Large intestine (tissue), 3 donors: ENCODE results near the gene ARHGEF25. TPM values are rescaled to one million over a fixed set of nuclear protein-coding genes. Genes with fewer than 3 reads are reported as not detected.
A peak's percentile ranks its signal among the peaks of the same experiment; 100 is the strongest.

Experiments used
- DNase-seq, 2 donors: peaks; one replicate each; pipeline versions ENCODE4 v3.0.0 to v3.0.0-alpha.2; 2013
- H3K27ac ChIP-seq: one replicate; pipeline ENCODE4 v1.5.1; 2013; ENCODE audit warnings: low read length
- H3K27me3 ChIP-seq: 2 replicates; pipeline ENCODE4 v1.6.1; 2013; ENCODE audit warnings: low read length; ENCODE audit not compliant: control insufficient read depth, insufficient read depth
- H3K36me3 ChIP-seq: 2 replicates; pipeline ENCODE4 v1.6.1; 2013; ENCODE audit warnings: low read length; ENCODE audit not compliant: control insufficient read depth, insufficient read depth
- H3K4me1 ChIP-seq: one replicate; pipeline ENCODE4 v1.6.1; 2013; ENCODE audit warnings: low read length; ENCODE audit not compliant: control insufficient read depth, insufficient read depth
- H3K4me3 ChIP-seq: one replicate; pipeline ENCODE4 v1.5.1; 2013; ENCODE audit warnings: low read length
- H3K9me3 ChIP-seq: one replicate; pipeline ENCODE4 v1.6.1; 2013; ENCODE audit warnings: mild to moderate bottlenecking, low read depth, low read length, moderate library complexity; ENCODE audit not compliant: control insufficient read depth
- WGBS: methylation state at CpG from one replicate; pipeline ENCODE4 v1.1.5; 2013; ENCODE audit warnings: low lambda C conversion rate; ENCODE audit not compliant: insufficient coverage; 5-methylcytosine and 5-hydroxymethylcytosine counted together
- polyA plus RNA-seq: library from polyadenylated mRNA; unstranded; fragments of 120-200 nt; gene quantifications from one replicate; pipeline ENCODE4 v1.2.1, GENCODE V29; 2013

The ARHGEF25 gene
- polyA plus RNA-seq, 1 donor, result 17.8 TPM

GRCh38 chr12:57602544-57602943, 8.7 kb upstream of the ARHGEF25 start:
- Histone ChIP-seq H3K4me3 (no peak overlapping the region), H3K4me1 (peaks cover 16% of the 10 kb centered on the region), H3K27ac (no peak overlapping the region), H3K9me3 (no peaks in the 10 kb centered on the region), H3K36me3 (peaks cover 33% of the 10 kb centered on the region), H3K27me3 (peaks cover 9% of the 10 kb centered on the region)
- DNase-seq, result no peak

DNA sequence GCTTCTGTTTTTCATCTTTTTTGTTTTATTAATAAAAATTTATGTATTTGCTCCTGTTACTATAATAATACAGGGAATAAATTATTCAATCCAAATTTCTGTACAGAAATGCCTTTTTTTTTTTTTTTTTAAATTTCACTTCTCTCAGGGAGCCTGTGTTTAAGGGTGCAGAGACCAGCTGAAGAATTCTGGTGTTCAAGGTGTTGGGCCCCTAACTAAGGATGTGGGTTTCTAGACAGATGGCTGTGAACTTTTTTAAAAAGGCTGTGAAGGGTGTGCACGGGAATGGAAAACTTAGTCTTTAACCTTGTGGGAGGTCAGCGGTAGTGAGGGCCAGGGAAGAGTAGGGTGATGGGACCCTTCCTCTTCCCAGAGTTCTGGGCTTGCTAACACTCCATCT, 7.9 kb upstream of the ARHGEF25 start:
- Histone ChIP-seq H3K9me3 (no peaks in the 10 kb centered on the region), H3K4me1 (peaks cover 16% of the 10 kb centered on the region), H3K4me3 (no peak overlapping the region), H3K27ac (peak overlapping the region; percentile 2), H3K36me3 (peaks cover 30% of the 10 kb centered on the region), H3K27me3 (peaks cover 9% of the 10 kb centered on the region)
- DNase-seq, result no peak
- no CpG with 5 or more reads among the region's 2 CpGs for WGBS

DNA sequence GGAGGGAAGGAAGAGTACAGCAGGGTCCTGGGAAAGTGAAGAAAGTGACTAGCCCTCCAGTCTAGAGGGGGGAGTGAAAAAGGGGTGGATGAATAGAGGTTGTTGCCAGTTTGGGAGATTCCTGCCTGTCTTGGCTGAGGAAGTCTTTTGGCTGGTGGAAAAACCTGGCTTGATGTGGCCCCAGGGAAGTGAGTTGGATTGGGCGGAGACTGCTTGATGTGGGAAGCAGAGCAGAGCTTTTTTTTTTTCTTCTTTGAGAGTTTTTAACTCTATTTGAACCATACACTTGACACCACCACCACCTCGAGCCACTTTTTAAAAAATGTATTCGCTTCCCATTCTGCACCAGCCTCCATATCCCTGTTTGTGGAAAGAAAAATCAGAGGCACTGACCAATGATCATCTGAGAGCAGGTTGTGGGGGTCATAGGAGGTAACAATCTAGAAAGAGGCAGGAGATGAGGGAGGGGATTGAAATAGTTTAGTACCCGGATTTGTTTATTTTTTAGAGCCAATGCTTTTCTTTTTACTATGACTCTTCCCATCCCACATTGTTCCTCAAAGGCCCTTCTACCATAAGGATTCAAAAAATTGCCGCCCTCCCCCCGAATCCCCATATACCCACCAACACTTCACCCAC, 7.3 kb upstream of the ARHGEF25 start:
- H3K27me3 ChIP-seq, result peaks cover 11% of the 10 kb centered on the region
- peak in 1 of 2 donors; percentile 41 for DNase-seq
- peak overlapping the region; percentile 54 for H3K27ac ChIP-seq
- peaks cover 16% of the 10 kb centered on the region for H3K4me1 ChIP-seq
- H3K4me3 ChIP-seq, result peak overlapping the region; percentile 71
- no peaks in the 10 kb centered on the region for H3K9me3 ChIP-seq
- WGBS, result 8% methylated on average over 1 of the region's 6 CpGs
- peaks cover 27% of the 10 kb centered on the region for H3K36me3 ChIP-seq

DNA sequence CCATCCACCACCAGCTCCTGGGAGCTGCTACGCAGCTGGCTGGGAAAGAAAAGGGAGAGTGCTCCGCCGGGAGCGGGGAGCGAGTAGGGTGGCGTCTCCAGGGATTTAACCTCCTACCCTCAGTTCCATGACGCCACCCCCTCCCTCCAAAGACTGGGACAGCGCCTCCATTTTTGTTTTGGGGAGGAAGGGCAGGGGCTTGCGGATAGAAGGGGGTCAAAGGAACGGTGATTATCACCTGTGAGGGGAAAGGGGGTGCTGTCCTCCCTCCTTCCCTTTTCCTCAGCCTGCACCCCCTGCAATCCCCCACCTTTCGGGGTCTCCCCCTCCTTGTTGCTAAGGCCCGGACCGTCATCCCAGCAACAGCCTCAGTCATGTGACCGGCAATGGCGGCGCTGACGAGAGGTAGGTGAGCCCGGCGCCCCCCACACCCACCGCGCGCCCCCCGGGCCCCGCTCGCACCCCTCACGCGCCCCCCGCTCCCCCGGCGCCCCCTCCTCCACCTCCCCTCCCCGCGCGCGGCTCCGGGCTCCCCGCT, 6.7 kb upstream of the ARHGEF25 start, which contains the start of gene DTX3:
DTX3 (plus strand) TSS at position 371 of the 538 bp plus-strand sequence. CDS start 1,694 bp downstream, outside the sequence.
- peaks cover 16% of the 10 kb centered on the region for H3K4me1 ChIP-seq
- H3K27ac ChIP-seq, result peak within 1 kb of the TSS; percentile 54
- no peaks in the 10 kb centered on the region for H3K9me3 ChIP-seq
- peaks cover 14% of the 10 kb centered on the region for H3K27me3 ChIP-seq
- DNase-seq, result peak in 1 of 2 donors; percentile 50
- peak within 1 kb of the TSS; percentile 71 for H3K4me3 ChIP-seq
- peaks cover 22% of the 10 kb centered on the region for H3K36me3 ChIP-seq
- WGBS, result no CpG with 5 or more reads among the region's 36 CpGs

- peak in 1 of 2 donors; percentile 64 for DNase-seq
- Histone ChIP-seq H3K9me3 (no peaks in the 10 kb centered on the region), H3K36me3 (peaks cover 18% of the 10 kb centered on the region), H3K27me3 (peaks cover 20% of the 10 kb centered on the region), H3K27ac (no peak overlapping the region), H3K4me3 (peak overlapping the region; percentile 71), H3K4me1 (peaks cover 16% of the 10 kb centered on the region)
- no CpG with 5 or more reads among the region's 25 CpGs for WGBS
Measured at GRCh38 chr12:57604992-57605810, 6.0 kb upstream of the ARHGEF25 start.

DNA sequence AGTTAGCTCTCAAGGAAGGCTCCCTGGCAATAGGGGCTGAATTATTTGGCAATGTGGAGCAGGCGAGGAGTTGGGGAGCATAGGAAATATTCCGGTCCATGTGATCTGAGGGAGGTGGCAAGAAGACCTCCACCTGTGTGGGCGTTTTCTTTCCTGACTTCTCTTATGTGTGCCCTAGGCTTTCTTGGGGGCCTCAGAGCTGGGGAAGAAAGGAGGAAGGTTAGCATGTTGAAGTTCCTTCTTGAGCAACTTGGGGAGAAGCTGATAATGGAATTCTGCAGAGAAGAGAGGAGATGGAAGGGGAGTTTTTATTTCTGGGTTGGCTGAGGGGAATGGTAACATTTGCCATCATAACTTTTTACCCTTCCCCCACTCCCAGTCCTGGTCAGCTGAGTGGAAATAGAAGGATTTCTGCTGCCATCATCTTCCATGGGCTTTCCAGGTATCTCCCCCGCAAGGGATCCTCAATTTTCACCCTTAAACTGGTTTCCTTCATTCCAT, 5.4 kb upstream of the ARHGEF25 start:
- Histone ChIP-seq H3K36me3 (peaks cover 12% of the 10 kb centered on the region), H3K4me1 (peaks cover 21% of the 10 kb centered on the region), H3K9me3 (no peaks in the 10 kb centered on the region), H3K4me3 (no peak overlapping the region), H3K27me3 (peaks cover 27% of the 10 kb centered on the region), H3K27ac (no peak overlapping the region)
- no peak for DNase-seq
- 67% methylated on average over 1 of the region's 4 CpGs for WGBS

DNA sequence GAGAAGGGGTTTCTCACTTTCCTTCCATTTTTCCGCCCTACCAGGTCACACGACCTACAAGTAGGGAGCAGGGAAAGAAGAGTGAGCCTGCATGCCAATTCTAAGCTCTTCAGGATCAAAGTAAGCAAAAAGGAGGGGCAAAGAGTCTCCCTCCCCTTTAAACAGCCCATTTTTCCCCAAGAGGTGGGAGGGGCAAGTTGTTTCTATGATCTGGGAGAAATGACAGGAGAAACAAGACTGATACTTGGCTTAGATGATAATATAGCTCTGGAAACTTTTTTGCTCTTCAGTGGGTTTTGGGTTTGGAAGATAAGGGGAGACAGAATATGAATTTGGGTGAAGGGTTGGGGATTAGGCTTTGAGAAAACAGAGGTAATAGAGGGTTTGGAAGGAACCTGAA, 4.8 kb upstream of the ARHGEF25 start:
- Histone ChIP-seq H3K27ac (no peak overlapping the region), H3K27me3 (peaks cover 32% of the 10 kb centered on the region), H3K36me3 (peaks cover 8% of the 10 kb centered on the region), H3K4me1 (peaks cover 24% of the 10 kb centered on the region), H3K9me3 (no peaks in the 10 kb centered on the region), H3K4me3 (no peak overlapping the region)
- DNase-seq, result no peak
- no CpG with 5 or more reads among the region's 2 CpGs for WGBS

- peaks cover 24% of the 10 kb centered on the region for H3K4me1 ChIP-seq
- peaks cover 7% of the 10 kb centered on the region for H3K36me3 ChIP-seq
- peaks cover 35% of the 10 kb centered on the region for H3K27me3 ChIP-seq
- H3K27ac ChIP-seq, result no peak overlapping the region
- WGBS, result no CpG with 5 or more reads among the region's 11 CpGs
- no peak for DNase-seq
- H3K9me3 ChIP-seq, result no peaks in the 10 kb centered on the region
- H3K4me3 ChIP-seq, result no peak overlapping the region
Measured at GRCh38 chr12:57606821-57607220, 4.4 kb upstream of the ARHGEF25 start.

- H3K27ac ChIP-seq, result no peak overlapping the region
- peaks cover 24% of the 10 kb centered on the region for H3K4me1 ChIP-seq
- H3K36me3 ChIP-seq, result no peaks in the 10 kb centered on the region
- peaks cover 47% of the 10 kb centered on the region for H3K27me3 ChIP-seq
- H3K9me3 ChIP-seq, result no peaks in the 10 kb centered on the region
- DNase-seq, result no peak
- no CpG with 5 or more reads among the region's 12 CpGs for WGBS
- H3K4me3 ChIP-seq, result no peak overlapping the region
Measured at GRCh38 chr12:57607958-57608663, 3.1 kb upstream of the ARHGEF25 start.
